H9 (cell line): Measurements from ENCODE around the gene ADRA2A. TPM values are rescaled to one million over a fixed set of nuclear protein-coding genes. Genes with fewer than 3 reads are reported as not detected.

Experiments used
- DNase-seq: peaks from one replicate; pipeline ENCODE4 v3.0.0-alpha.2; 2017
- H2AFZ ChIP-seq: one replicate; pipeline ENCODE4 v1.6.1; 2013; ENCODE audit warnings: mild to moderate bottlenecking, low read length, control low read depth, moderate library complexity
- H2AK5ac ChIP-seq: 2 replicates; pipeline ENCODE4 v1.6.1; 2013; ENCODE audit warnings: low read length, control low read depth, mixed read lengths; ENCODE audit not compliant: insufficient read length
- H2BK120ac ChIP-seq: one replicate; pipeline ENCODE4 v1.6.1; 2013; ENCODE audit warnings: low read depth, mild to moderate bottlenecking, low read length, control low read depth, inconsistent platforms; ENCODE audit not compliant: poor library complexity, severe bottlenecking
- H2BK12ac ChIP-seq: 2 replicates; pipeline ENCODE4 v1.6.1; 2013; ENCODE audit warnings: low read length, control low read depth, mixed read lengths, low read depth; ENCODE audit not compliant: insufficient read length
- H2BK15ac ChIP-seq: 2 replicates; pipeline ENCODE4 v1.6.1; 2013; ENCODE audit warnings: low read depth, low read length, control low read depth
- H2BK20ac ChIP-seq: one replicate; pipeline ENCODE4 v1.6.1; 2013; ENCODE audit warnings: low read depth, mild to moderate bottlenecking, low read length, control low read depth, inconsistent platforms; ENCODE audit not compliant: poor library complexity, severe bottlenecking
- H2BK5ac ChIP-seq: 2 replicates; pipeline ENCODE4 v1.6.1; 2013; ENCODE audit warnings: low read length, control low read depth, mixed read lengths; ENCODE audit not compliant: insufficient read length
- H3K14ac ChIP-seq: 2 replicates; pipeline ENCODE4 v1.6.1; 2013; ENCODE audit warnings: low read length, control low read depth; ENCODE audit not compliant: insufficient read depth
- H3K18ac ChIP-seq: 2 replicates; pipeline ENCODE4 v1.6.1; 2013; ENCODE audit warnings: low read depth, mild to moderate bottlenecking, mixed read lengths, low read length, control low read depth; ENCODE audit not compliant: insufficient read length
- H3K23ac ChIP-seq: 2 replicates; pipeline ENCODE4 v1.6.1; 2013; ENCODE audit warnings: low read length, control low read depth, mixed read lengths, low read depth; ENCODE audit not compliant: insufficient read length
- H3K23me2 ChIP-seq: 2 replicates; pipeline ENCODE4 v1.6.1; 2013; ENCODE audit warnings: low read depth, mild to moderate bottlenecking, mixed read lengths, low read length, control low read depth; ENCODE audit not compliant: insufficient read length, poor library complexity, severe bottlenecking
- H3K27ac ChIP-seq: 2 replicates; pipeline ENCODE4 v1.5.1; 2013; ENCODE audit warnings: low read length, control low read depth, mixed read lengths, low read depth; ENCODE audit not compliant: insufficient read length
- H3K27me3 ChIP-seq: 2 replicates; pipeline ENCODE4 v1.6.1; 2013; ENCODE audit warnings: low read length, control low read depth, inconsistent platforms; ENCODE audit not compliant: insufficient read depth
- H3K4ac ChIP-seq: 2 replicates; pipeline ENCODE4 v1.6.1; 2013; ENCODE audit warnings: low read depth, mild to moderate bottlenecking, control low read depth, inconsistent platforms, low read length, moderate library complexity
- H3K4me1 ChIP-seq: 2 replicates; pipeline ENCODE4 v1.6.1; 2013; ENCODE audit warnings: low read length, control low read depth, inconsistent platforms; ENCODE audit not compliant: insufficient read depth
- H3K4me2 ChIP-seq: 2 replicates; pipeline ENCODE4 v1.6.1; 2013; ENCODE audit warnings: low read length, control low read depth, mixed read lengths; ENCODE audit not compliant: insufficient read length, insufficient read depth
- H3K56ac ChIP-seq: 2 replicates; pipeline ENCODE4 v1.6.1; 2013; ENCODE audit warnings: low read depth, mild to moderate bottlenecking, mixed read lengths, low read length, control low read depth; ENCODE audit not compliant: insufficient read length
- H3K79me1 ChIP-seq: 2 replicates; pipeline ENCODE4 v1.6.1; 2013; ENCODE audit warnings: low read depth, mild to moderate bottlenecking, moderate library complexity, low read length, control low read depth, inconsistent platforms; ENCODE audit not compliant: insufficient read depth, poor library complexity, severe bottlenecking
- H3K79me2 ChIP-seq: 2 replicates; pipeline ENCODE4 v1.6.1; 2013; ENCODE audit warnings: low read length, control low read depth, inconsistent platforms; ENCODE audit not compliant: insufficient read depth
- H3K9ac ChIP-seq: 2 replicates; pipeline ENCODE4 v1.6.1; 2013; ENCODE audit warnings: low read length, control low read depth, mixed read lengths; ENCODE audit not compliant: insufficient read length; ENCODE audit errors: extremely low read depth
- H3K9me3 ChIP-seq: one replicate; pipeline ENCODE4 v1.6.1; 2013; ENCODE audit warnings: low read depth, low read length, inconsistent platforms; ENCODE audit not compliant: control insufficient read depth
- H3T11ph ChIP-seq: one replicate; pipeline ENCODE4 v1.6.1; 2013; ENCODE audit warnings: mild to moderate bottlenecking, low read length, control low read depth, inconsistent platforms
- H4K20me1 ChIP-seq: one replicate; pipeline ENCODE4 v1.6.1; 2013; ENCODE audit not compliant: control insufficient read depth, insufficient read length, insufficient read depth
- H4K5ac ChIP-seq: 2 replicates; pipeline ENCODE4 v1.6.1; 2013; ENCODE audit warnings: low read depth, mild to moderate bottlenecking, mixed read lengths, low read length, control low read depth; ENCODE audit not compliant: insufficient read length
- H4K8ac ChIP-seq: replicated peaks from 2 replicates; pipeline ENCODE4 v1.6.1; 2013; ENCODE audit warnings: low read length, control low read depth, mixed read lengths, low read depth; ENCODE audit not compliant: insufficient read length
- H4K91ac ChIP-seq: 2 replicates; pipeline ENCODE4 v1.6.1; 2013; ENCODE audit warnings: low read depth, mild to moderate bottlenecking, moderate library complexity, mixed read lengths, low read length, control low read depth; ENCODE audit not compliant: insufficient read length
- H3K27ac Mint-ChIP-seq, 3 experiments: 2 replicates in 2 of 3; 3 replicates in 1 of 3; pipeline ENCODE4 v1.8.0; 2020 to 2021; ENCODE audit warnings: mixed read lengths in 3 of 3, mild to moderate bottlenecking in 1 of 3, moderate library complexity in 1 of 3
- H3K27me3 Mint-ChIP-seq: 2 replicates; pipeline ENCODE4 v1.8.0; 2021; ENCODE audit warnings: low read depth, mild to moderate bottlenecking, moderate library complexity, mixed read lengths
- H3K36me3 Mint-ChIP-seq, 3 experiments: 2 replicates in 2 of 3; 3 replicates in 1 of 3; pipeline ENCODE4 v1.8.0; 2020 to 2021; ENCODE audit warnings: low read depth in 3 of 3, mixed read lengths in 3 of 3; ENCODE audit not compliant: insufficient read depth in 1 of 3
- H3K4me1 Mint-ChIP-seq, 2 experiments: 2 replicates each; pipeline ENCODE4 v1.8.0; 2020; ENCODE audit warnings: mixed read lengths in 2 of 2
- H3K4me3 Mint-ChIP-seq, 2 experiments: 2 replicates in 1 of 2; 3 replicates in 1 of 2; pipeline ENCODE4 v1.8.0; 2020 to 2021; ENCODE audit warnings: mild to moderate bottlenecking in 2 of 2, mixed read lengths in 2 of 2, moderate library complexity in 1 of 2
- H3K9me3 Mint-ChIP-seq, 2 experiments: 2 replicates in 1 of 2; 3 replicates in 1 of 2; pipeline ENCODE4 v1.8.0; 2020; ENCODE audit warnings: mild to moderate bottlenecking in 2 of 2, mixed read lengths in 2 of 2, moderate library complexity in 1 of 2
- CTCF ChIP-seq: fragments of 200-600 bp; sonication (generic); conservative IDR thresholded peaks from 3 replicates; pipeline ENCODE4 v1.8.0; 2021; ENCODE audit warnings: antibody characterized with exemption, mild to moderate bottlenecking
- WGBS: extraction: QIAGEN DNeasy Blood & Tissue Kit; methylation state at CpG from one replicate; pipeline ENCODE4 v1.1.7; 2013; ENCODE audit warnings: missing lambda C conversion rate, low lambda C conversion rate, mixed read lengths; ENCODE audit not compliant: insufficient read length; ENCODE audit errors: extremely low coverage; 5-methylcytosine and 5-hydroxymethylcytosine counted together
- total RNA-seq: library from RNA; stranded (reverse); gene quantifications from 2 replicates; pipeline ENCODE4 v1.2.1, GENCODE V29; 2021

Gene ADRA2A
- total RNA-seq, 1 experiment from 2014 or later, result 1.4 TPM

- no peak overlapping the region for H2BK5ac ChIP-seq
- H3K79me1 ChIP-seq, result no peaks in the 10 kb centered on the region
- H3K4me2 ChIP-seq, result no peak overlapping the region
- no peak overlapping the region for H2BK120ac ChIP-seq
- no peak overlapping the region for H3K56ac ChIP-seq
- DNase-seq, result no peak
- no peak overlapping the region for H3K4ac ChIP-seq
- H3K4me1 Mint-ChIP-seq, result 0 out of 4 replicates have a peak, but pooled peaks cover 0 to 3% of the 10 kb centered on the region in 2 experiments
- no peaks in the 10 kb centered on the region for H3K27me3 ChIP-seq
- no peaks in the 10 kb centered on the region for H3K9me3 ChIP-seq
- H3K23me2 ChIP-seq, result no peaks in the 10 kb centered on the region
- no peak overlapping the region for H3K23ac ChIP-seq
- H3K27ac ChIP-seq, result no peak overlapping the region
- no peak overlapping the region for H2BK12ac ChIP-seq
- no peak overlapping the region for H3T11ph ChIP-seq
- no peak overlapping the region for H2AK5ac ChIP-seq
- no peaks in the 10 kb centered on the region for H3K79me2 ChIP-seq
- peaks cover 0 to under 1% of the 10 kb centered on the region in 2 experiments; a peak in 1 of 5 replicates for H3K9me3 Mint-ChIP-seq
- H3K27me3 Mint-ChIP-seq, result peaks cover 3% of the 10 kb centered on the region
- H4K5ac ChIP-seq, result no peak overlapping the region
- no peak overlapping the region for H3K14ac ChIP-seq
- no peak overlapping the region for H2BK15ac ChIP-seq
- H3K27ac Mint-ChIP-seq, result no peak overlapping the region
- no peak overlapping the region for H3K18ac ChIP-seq
- no peaks in the 10 kb centered on the region for H3K4me1 ChIP-seq
- TF ChIP-seq CTCF, result no peak
- no peak overlapping the region for H3K9ac ChIP-seq
- H3K36me3 Mint-ChIP-seq, result no peaks in the 10 kb centered on the region
- H4K91ac ChIP-seq, result no peak overlapping the region
- H3K4me3 Mint-ChIP-seq, result no peak overlapping the region
- no peak overlapping the region for H2BK20ac ChIP-seq
- WGBS, result no CpG with 5 or more reads among the region's 7 CpGs
- no peak overlapping the region for H2AFZ ChIP-seq
- no peak overlapping the region for H4K8ac ChIP-seq
- no peaks in the 10 kb centered on the region for H4K20me1 ChIP-seq
Measured at GRCh38 chr10:111091833-111092232, 15.0 kb downstream of the ADRA2A start.
